22Rv1 (cell line): ENCODE results near the gene RNLS.

ENCODE experiments used
- H3K27ac ChIP-seq: fragments of 450-650 bp; 2 replicates; pipeline ENCODE4 v1.5.1; 2017
- ZFX ChIP-seq: fragments of 450-650 bp; IDR thresholded peaks from 2 replicates; pipeline ENCODE4 v1.6.1; 2017; ENCODE audit warnings: antibody characterized with exemption, borderline replicate concordance
- TF ChIP-seq, protein P1 (sequence below): fragments of 450-650 bp; IDR thresholded peaks from 2 replicates; pipeline ENCODE4 v1.5.1; 2017; ENCODE audit warnings: mild to moderate bottlenecking

Gene RNLS

DNA sequence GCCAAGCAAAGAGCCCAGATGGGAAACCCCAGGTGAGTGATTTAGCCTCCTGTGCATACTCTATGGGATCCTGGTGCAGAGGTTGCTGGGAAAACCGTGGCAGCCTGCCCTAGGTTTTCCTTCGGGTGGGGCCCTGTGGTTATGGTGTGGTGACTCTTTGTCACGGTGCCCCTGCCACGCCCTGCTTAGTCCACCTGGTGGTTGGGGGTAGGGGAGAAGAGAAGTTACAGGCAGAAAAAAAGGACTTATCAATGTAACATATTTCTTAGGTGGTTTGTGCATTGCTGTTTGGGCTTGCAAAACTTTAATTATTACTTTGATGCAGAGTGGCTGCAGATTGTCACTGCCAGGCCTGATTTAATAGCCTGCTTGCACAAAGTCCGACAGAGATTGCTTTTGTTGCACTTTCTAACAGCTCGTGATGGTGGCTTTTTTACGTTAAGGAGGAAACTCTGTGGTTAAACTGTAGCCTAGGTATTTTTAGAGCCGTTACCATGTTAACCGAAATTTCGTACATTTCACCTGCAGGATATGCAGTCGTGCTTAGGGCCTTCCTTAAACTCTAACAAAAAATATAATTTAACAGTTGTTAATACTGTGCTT lies 197.4 kb downstream of the RNLS start:
- TF ChIP-seq, protein P1, sequence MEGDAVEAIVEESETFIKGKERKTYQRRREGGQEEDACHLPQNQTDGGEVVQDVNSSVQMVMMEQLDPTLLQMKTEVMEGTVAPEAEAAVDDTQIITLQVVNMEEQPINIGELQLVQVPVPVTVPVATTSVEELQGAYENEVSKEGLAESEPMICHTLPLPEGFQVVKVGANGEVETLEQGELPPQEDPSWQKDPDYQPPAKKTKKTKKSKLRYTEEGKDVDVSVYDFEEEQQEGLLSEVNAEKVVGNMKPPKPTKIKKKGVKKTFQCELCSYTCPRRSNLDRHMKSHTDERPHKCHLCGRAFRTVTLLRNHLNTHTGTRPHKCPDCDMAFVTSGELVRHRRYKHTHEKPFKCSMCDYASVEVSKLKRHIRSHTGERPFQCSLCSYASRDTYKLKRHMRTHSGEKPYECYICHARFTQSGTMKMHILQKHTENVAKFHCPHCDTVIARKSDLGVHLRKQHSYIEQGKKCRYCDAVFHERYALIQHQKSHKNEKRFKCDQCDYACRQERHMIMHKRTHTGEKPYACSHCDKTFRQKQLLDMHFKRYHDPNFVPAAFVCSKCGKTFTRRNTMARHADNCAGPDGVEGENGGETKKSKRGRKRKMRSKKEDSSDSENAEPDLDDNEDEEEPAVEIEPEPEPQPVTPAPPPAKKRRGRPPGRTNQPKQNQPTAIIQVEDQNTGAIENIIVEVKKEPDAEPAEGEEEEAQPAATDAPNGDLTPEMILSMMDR = peak; percentile 13; the same call in 1 of the 2 replicates
- no peak for TF ChIP-seq ZFX
- H3K27ac ChIP-seq = peak overlapping the region; percentile 97

- no peak for TF ChIP-seq ZFX
- TF ChIP-seq, protein P1 = no peak
- no peak overlapping the region for H3K27ac ChIP-seq
Measured at GRCh38 chr10:88383276-88383675, 199.8 kb downstream of the RNLS start.

- TF ChIP-seq, protein P1 = no peak
- no peak for TF ChIP-seq ZFX
- no peak overlapping the region for H3K27ac ChIP-seq
Measured at GRCh38 chr10:88382699-88383098, 200.4 kb downstream of the RNLS start.

- H3K27ac ChIP-seq = no peak overlapping the region
- TF ChIP-seq, protein P1 = no peak
- TF ChIP-seq ZFX = no peak
Measured at GRCh38 chr10:88379575-88379974, 203.5 kb downstream of the RNLS start.

GRCh38 chr10:88377510-88377909 lies 205.6 kb downstream of the RNLS start:
- TF ChIP-seq, protein P1 = no peak
- no peak for TF ChIP-seq ZFX
- H3K27ac ChIP-seq = no peak overlapping the region

GRCh38 chr10:88374392-88375175 lies 208.5 kb downstream of the RNLS start:
- no peak overlapping the region for H3K27ac ChIP-seq
- no peak for TF ChIP-seq ZFX
- TF ChIP-seq, protein P1 = no peak
